Measurements from ENCODE around the gene PRRT3. TPM values are rescaled to one million over a fixed set of nuclear protein-coding genes. Genes with fewer than 3 reads are reported as not detected.

PRRT3 gene
- total RNA-seq, 3 donors from 2014 or later, result 0.64 to 2.8 (median 2.0) TPM

DNA sequence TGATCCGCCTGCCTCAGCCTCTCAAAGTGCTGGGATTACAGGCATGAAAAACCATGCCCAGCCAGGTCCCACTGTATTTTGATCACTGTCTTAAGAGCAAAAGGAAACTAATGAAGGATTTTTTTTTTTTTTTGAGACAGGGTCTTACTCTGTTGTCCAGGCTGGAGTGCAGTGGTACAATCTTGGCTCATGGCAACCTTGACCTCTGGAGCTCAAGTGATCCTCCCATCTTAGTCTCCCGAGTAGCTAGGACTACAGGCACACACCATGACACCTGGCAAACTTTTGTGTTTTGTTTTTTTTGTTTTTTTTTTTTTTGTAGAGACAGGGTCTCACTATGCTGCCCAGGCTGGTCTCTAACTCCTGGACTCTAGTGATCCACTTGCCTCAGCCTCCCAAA lies 28.0 kb upstream of the PRRT3 start:
- Histone ChIP-seq H3K36me3 (no peaks in the 10 kb centered on the region), H3K27me3 (no peaks in the 10 kb centered on the region), H3K27ac (no peak overlapping the region), H3K4me1 (peaks cover 0 to 5% of the 10 kb centered on the region in 2 donors), H3K4me3 (no peak overlapping the region), H3K9me3 (no peaks in the 10 kb centered on the region)
- intact Hi-C loops (cut with DNase I; ENCODE audit: low total_unique reads), result loop anchor here (5.0 kb wide), 1 partner anchor 848 kb away; no protein-coding TSS in a partner anchor
- TF ChIP-seq POLR2AphosphoS5 (IDR thresholded peaks at IDR 0.05) (no peak), POLR2A (IDR thresholded peaks at IDR 0.05) (no peak)
- TF ChIP-seq, protein P1, sequence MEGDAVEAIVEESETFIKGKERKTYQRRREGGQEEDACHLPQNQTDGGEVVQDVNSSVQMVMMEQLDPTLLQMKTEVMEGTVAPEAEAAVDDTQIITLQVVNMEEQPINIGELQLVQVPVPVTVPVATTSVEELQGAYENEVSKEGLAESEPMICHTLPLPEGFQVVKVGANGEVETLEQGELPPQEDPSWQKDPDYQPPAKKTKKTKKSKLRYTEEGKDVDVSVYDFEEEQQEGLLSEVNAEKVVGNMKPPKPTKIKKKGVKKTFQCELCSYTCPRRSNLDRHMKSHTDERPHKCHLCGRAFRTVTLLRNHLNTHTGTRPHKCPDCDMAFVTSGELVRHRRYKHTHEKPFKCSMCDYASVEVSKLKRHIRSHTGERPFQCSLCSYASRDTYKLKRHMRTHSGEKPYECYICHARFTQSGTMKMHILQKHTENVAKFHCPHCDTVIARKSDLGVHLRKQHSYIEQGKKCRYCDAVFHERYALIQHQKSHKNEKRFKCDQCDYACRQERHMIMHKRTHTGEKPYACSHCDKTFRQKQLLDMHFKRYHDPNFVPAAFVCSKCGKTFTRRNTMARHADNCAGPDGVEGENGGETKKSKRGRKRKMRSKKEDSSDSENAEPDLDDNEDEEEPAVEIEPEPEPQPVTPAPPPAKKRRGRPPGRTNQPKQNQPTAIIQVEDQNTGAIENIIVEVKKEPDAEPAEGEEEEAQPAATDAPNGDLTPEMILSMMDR (IDR thresholded peaks at IDR 0.05), result no peak
- DNase-seq (ENCODE audit: low spot score in 2 of 2), result no peak

DNA sequence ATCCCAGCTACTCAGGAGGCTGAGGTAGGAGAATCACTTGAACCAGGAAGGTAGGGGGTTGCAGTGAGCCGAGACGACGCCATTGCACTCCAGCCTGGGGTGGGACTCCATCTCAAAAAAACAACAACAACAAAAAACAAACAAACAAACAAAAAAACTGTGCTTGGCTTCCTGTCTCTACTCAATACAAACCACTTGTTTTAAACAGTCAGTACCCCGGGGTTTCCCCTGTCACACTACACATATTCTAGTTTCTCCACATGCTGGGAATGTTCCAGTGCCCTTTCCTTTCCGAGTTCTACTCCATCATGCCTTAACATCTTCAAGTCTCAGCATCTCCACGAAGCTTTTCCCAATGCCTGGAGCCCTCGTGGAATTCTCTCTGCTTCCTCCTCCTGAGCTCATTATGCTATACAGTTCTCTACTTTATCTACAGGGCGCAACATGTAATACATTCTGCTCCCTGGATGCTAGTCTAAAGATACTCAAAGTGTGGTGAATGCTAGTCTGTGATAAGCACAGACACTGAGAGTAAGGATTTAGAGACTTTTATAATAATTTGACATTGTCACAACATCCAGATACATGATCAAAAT lies 26.6 kb upstream of the PRRT3 start:
- H3K4me1 ChIP-seq, result peaks cover 0 to 5% of the 10 kb centered on the region in 2 donors
- intact Hi-C loops (cut with DNase I; ENCODE audit: low total_unique reads), result no loop called here
- peak overlapping the region; percentile 57 to 68 for H3K27ac ChIP-seq

DNA sequence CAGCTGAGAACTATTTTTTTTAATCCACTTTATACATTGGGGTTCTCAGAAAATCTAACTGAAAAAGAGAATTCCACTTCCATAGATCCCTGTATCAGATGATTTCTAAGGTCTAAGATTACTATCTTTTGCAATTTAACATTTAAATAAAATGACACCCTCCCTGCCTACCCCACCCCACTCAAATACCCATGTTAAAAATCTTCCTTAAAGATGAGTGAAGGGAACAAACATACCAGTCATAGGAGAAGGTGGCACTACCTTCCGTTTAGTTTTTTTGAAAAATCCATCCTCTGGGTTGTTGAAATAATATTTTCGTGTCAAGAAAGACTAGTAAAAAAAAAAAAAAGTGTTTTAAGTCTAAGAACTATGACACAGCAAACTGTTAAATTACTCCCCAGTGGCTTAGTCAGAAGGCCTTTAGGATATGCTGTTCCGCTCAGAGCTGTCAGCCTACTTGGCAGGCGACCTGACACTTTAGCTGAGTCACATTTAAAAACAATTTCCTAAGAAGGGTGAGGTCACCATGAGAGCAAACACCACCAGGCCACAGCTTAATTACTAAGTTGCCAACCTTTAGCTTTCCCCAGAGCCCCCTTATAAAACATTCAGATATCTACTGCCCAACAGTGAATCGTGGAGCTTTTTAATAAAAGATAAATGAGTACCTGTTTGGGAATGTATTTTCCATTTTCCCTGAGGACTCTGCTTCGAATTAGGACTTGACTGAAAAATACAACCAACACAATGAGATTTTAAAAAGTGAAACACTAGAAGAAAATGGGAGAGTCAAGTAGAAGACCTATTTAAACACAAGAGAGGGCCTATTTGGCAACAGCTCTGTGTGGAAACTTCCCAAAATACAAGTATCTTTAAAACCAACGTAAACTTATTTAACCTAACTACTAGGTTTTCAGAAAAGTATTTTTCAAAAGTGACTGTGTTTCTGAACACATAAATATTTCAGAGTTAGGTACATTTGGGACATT lies 24.8 kb upstream of the PRRT3 start:
- H3K36me3 ChIP-seq, result no peaks in the 10 kb centered on the region
- H3K4me1 ChIP-seq, result no peaks in the 10 kb centered on the region
- peak; percentile 69 to 76 for DNase-seq (ENCODE audit: low spot score in 2 of 2)
- TF ChIP-seq POLR2AphosphoS5 (IDR thresholded peaks at IDR 0.05), result peak; percentile 44 to 73 (median 65)
- no peak for TF ChIP-seq POLR2A (IDR thresholded peaks at IDR 0.05)
- TF ChIP-seq, protein P1 (IDR thresholded peaks at IDR 0.05), result no peak
- H3K9me3 ChIP-seq, result no peaks in the 10 kb centered on the region
- no peaks in the 10 kb centered on the region for H3K27me3 ChIP-seq
- intact Hi-C loops (cut with DNase I; ENCODE audit: low total_unique reads), result no loop called here
- peak overlapping the region; percentile 84 to 85 for H3K27ac ChIP-seq
- H3K4me3 ChIP-seq, result no peak overlapping the region

More for the DNA sequence above, 26.6 kb upstream of the PRRT3 start:
- Histone ChIP-seq H3K36me3 (no peaks in the 10 kb centered on the region), H3K27me3 (no peaks in the 10 kb centered on the region), H3K4me3 (no peak overlapping the region), H3K9me3 (no peaks in the 10 kb centered on the region)
- DNase-seq (ENCODE audit: low spot score in 2 of 2), result no peak
- no peak for TF ChIP-seq POLR2AphosphoS5 (IDR thresholded peaks at IDR 0.05)
- TF ChIP-seq POLR2A (IDR thresholded peaks at IDR 0.05), result no peak
- TF ChIP-seq, protein P1 (IDR thresholded peaks at IDR 0.05), result no peak

DNA sequence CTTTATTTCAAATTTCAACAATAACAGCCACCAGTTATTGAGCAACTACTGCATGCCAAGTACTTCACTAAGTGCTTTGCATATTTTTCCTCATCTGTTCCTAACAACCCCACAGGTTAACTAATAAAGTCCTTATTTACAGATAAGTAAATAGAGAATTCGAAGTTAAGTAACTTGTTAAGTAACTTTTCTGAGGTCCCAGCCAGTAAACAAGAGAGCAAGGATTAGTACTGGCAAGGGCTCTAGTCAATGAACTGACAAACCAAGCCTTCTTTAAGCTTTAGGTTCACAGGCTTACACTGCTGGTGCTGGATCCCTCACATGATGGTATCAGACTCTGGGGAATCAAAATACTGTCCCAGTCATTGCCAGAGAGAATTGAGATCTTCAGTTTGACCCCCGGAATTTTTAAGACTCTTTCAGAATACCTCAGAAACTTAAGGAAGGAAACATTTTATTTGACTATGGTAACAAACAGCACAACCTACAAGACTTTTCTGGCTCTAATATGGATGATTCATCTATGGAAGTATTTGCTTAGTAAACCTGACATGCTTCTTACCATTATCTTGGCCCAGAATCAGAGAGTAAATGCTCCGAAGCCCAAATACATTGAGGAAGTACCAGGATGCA lies 17.9 kb upstream of the PRRT3 start:
- intact Hi-C loops (cut with DNase I; ENCODE audit: low total_unique reads), result no loop called here
- peak overlapping the region; percentile 82 to 87 for H3K27ac ChIP-seq
- DNase-seq (ENCODE audit: low spot score in 2 of 2), result no peak
- TF ChIP-seq POLR2AphosphoS5 (IDR thresholded peaks at IDR 0.05), result no peak
- TF ChIP-seq, protein P1 (IDR thresholded peaks at IDR 0.05), result no peak
- TF ChIP-seq POLR2A (IDR thresholded peaks at IDR 0.05), result no peak
- H3K4me1 ChIP-seq, result no peaks in the 10 kb centered on the region
- H3K27me3 ChIP-seq, result no peaks in the 10 kb centered on the region
- H3K9me3 ChIP-seq, result no peaks in the 10 kb centered on the region
- no peak overlapping the region for H3K4me3 ChIP-seq
- H3K36me3 ChIP-seq, result no peaks in the 10 kb centered on the region

Measured in breast epithelium (tissue), 4 donors.